NCI-H1930 (cell line): ENCODE measurements around the gene RYR1.
A peak's percentile ranks its signal among the peaks of the same experiment; 100 is the strongest.
"Not testable (repeated sequence)": the region's sequence is repeated elsewhere in the genome, so short reads cannot be mapped to it uniquely, and the experiment has no call there.

Experiments
- DNase-seq, 2 experiments: peaks; one replicate each; lab custom pipeline; 2025; lab: John Stamatoyannopoulos, UW

The RYR1 gene

GRCh38 chr19:38538793-38539528 is 105.5 kb downstream of the RYR1 start:
- DNase-seq, result no peak

DNA sequence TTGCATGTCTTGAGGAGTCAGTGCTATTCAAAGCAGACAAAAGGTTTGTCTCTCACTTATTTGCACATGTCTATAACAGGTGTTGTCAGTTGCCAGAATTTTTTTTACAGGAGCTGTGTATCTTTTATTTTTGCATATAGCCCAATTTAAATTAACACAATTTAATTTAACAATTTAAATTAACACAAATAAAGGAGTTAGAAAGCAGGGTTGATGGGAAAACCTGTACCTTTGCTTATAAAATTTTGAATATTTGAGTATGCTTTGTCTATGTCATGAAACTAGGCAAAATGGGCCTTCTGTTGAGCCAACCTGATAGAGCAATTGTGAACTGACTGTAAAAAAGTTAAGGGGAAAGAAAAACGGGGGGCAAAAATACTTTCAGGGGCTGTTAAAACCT is 106.3 kb downstream of the RYR1 start:
- DNase-seq, result no peak

DNA sequence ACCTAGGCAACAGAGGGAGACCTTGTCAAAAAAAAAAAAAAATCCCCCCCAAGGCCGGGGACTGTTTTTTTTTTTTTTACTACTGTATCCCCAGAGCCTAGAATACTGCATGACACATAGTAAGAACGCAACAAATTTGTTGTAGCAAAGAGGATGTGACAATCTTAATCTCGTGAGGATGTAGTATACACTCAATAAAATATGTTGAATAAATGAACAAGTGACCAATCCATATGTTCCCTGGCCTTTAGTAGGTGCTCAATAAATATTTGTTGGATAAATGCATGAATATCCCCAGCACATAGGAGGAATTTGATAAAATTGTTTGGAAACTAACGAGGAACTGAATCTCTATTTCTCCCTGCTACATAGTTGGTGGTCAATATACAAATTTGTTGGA is 108.5 kb downstream of the RYR1 start:
- DNase-seq, result no peak

- no peak for DNase-seq
These were observed 109.9 kb downstream of the RYR1 start for GRCh38 chr19:38543286-38543806.

- DNase-seq, result peak in 1 of 2 experiments; percentile 22
These were observed 110.5 kb downstream of the RYR1 start for GRCh38 chr19:38543807-38544568.

DNA sequence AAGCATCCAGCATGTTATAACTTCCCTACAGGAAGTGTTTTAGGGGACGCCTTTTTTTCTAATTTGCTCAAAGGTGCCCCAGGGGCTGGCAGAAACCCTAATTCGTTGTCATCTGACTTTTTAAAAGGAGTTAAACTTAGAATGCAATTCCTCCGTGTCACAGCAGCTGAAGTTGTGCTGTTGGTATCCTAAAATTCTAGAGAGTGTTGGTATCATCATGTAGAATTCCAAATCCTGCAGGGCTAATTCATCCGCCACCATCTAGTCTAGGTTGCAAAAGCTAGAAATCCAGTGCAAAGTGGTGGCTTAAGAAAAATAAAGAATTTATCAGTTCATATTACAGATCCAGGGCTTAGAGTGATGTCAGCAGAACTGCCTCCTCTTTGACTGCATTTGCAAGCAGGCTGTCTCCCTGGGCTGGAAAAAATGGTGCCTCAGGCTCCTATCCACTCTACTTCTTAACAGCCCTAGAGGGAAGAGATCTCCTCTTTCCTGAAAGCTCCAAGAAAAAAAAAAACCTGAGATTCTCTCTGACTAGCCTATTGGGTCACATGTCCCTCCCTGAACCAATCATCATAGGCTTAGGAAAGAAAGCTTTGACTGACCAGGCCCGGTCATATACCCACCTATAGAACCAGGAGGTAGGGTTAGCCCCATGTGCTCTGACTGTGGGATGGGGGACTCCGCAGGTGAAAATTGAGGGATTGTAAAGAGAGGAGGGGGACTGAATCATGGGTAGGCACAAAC is 111.3 kb downstream of the RYR1 start:
- no peak for DNase-seq

- DNase-seq, result no peak
These were observed 112.1 kb downstream of the RYR1 start for GRCh38 chr19:38545596-38545995.

DNA sequence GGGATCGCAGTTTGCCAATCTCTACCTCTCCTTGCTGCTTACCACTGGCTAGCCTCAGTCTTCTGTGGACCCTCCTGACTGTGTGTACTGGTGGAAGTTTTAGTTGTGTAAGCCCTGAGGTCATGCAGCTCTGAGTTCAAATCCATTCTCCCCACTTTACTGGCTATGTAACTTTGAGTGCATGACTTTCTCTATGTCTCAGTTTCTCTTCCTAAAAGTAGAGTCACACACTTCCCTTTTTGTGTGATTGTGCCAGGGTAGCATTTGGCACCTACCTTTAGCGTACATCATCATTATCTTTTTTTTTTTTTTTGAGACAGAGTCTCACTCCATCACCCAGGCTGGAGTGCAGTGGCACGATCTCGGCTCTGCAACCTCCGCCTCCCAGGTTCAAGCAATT is 113.9 kb downstream of the RYR1 start:
- no peak for DNase-seq

GRCh38 chr19:38549061-38549460 is 115.6 kb downstream of the RYR1 start:
- no peak for DNase-seq

- DNase-seq, result no peak
These were observed 116.5 kb downstream of the RYR1 start for GRCh38 chr19:38549942-38550341.

DNA sequence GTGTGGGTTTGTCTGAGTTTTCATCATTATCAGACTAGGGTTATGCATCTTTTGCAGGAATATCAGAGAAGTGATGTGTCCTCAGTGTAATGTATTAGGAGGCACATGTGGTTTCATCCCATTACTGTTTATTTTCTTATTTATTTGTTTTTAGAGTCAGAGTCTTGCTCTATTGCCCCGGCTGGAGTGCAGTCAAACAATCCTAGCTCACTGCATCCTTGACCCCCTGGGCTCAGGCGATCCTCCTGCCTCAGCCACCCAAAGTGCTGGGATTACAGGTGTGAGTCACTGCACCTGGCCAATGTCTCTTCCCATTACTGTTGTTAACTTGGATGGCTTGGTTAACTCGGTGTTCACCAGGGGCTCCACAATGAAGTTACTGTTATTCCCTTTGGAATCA is 116.9 kb downstream of the RYR1 start:
- no peak for DNase-seq

GRCh38 chr19:38551450-38551813 is 117.9 kb downstream of the RYR1 start:
- no peak for DNase-seq

GRCh38 chr19:38553239-38553638 is 119.7 kb downstream of the RYR1 start:
- not testable (repeated sequence) for DNase-seq

GRCh38 chr19:38554676-38555141 is 121.2 kb downstream of the RYR1 start:
- DNase-seq, result no peak

- DNase-seq, result no peak
These were observed 121.7 kb downstream of the RYR1 start for GRCh38 chr19:38555200-38555599.

- no peak for DNase-seq
These were observed 123.2 kb downstream of the RYR1 start for GRCh38 chr19:38556521-38557174.

DNA sequence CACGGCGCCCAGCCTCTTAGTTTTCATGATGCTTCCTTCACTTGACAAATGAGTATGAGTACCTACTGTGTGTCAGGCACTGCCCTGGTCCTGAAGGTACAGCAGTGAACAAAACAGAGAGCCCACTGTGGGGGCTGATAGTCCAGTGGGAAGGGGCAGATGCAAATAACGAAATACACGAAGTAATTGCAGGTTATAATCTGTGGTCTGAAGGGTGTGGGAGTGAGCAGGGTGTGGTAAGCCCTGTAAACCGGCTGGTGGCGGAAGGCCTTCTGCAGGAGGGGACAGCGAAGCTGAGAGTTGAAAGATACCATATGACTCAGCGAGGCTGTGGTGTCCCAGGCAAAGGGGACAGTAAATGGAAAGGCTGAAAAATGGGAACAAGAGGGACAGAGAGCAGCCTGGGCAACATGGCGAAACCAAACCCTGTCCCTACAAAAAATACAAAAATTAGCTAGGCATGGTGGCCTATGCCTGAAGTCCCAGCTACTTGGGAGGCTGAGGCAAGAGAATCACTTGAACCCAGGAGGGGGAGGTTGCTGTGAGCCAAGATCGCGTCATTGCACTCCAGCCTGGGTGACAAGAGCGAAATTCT is 123.8 kb downstream of the RYR1 start:
- DNase-seq, result no peak

DNA sequence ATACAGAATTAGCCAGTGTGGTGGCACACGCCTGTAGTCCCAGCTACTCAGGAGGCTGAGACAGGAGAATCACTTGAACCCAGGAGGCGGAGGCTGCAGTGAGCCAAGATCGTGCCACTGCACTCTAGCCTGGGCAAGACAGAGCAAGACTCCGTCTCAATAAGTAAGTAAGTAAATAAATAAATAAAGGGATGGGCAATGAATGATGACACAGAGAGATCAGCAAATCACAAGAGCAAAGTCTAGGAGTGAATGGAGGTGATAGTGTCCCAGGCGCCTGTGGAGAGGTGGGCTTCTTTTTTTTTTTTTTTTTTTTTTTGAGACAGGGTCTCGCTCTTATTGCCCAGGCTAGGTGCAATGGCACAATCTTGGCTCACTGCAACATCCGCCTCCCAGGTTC is 125.4 kb downstream of the RYR1 start:
- DNase-seq, result not testable (repeated sequence)

DNA sequence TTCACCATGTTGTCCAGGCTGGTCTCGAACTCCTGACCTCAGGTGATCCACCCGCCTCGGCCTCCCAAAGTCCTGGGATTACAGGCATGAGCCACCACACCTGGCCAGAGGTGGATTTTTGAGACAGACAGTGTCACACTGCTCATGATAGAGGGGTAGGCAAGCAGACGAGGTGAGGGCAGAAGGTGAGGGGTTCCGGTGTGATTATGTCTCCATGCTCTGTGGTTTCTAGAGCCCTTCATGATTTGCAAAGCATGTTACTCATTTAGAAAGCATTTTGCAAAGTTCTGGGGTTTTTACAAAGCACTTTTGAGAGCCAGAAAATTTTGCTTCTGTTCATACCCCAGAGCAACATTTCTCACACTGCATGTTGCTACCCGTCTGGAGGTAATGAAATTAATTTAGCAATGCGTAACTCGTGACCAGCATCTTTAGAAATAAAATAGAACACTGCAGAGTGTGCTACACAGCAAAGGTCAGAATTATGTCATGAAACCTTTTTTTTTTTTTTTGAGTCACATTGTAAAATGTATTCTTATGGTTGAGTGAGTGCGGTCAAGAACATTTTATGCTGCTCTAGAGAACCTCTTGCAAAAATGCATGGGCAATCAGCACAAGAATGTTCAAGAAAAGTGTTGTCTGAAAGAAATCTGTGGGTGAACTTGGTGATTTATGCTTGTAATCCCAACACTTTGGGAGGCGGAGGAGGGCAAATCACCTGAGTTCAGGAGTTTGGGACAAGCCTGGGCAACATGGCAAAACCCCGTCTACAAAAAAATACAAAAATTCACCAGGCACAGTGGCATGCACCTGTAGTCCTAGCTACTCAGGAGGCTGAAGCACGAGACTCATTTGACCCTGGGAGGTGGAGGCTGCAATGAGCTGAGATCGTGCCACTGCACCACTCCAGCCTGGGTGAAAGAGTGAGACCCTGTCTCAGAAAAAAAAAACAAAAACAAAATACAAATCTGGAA is 126.2 kb downstream of the RYR1 start:
- DNase-seq, result no peak

DNA sequence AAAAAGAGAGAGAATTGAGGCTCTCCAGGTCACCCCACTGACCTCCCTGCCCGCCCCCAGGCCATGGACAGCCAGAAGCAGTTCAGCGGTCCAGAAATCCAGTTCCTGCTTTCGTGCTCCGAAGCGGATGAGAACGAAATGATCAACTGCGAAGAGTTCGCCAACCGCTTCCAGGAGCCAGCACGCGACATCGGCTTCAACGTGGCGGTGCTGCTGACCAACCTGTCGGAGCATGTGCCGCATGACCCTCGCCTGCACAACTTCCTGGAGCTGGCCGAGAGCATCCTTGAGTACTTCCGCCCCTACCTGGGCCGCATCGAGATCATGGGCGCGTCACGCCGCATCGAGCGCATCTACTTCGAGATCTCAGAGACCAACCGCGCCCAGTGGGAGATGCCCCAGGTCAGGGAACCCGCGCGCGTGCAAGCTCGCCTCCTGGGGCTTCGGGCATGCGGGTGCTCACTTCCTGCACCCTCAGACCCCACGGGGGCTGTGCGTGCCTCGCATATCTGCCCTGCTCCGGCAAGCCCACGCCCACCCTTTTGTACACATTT is 127.6 kb downstream of the RYR1 start:
- DNase-seq, result no peak
